ENCODE results near the gene FGF1. TPM values are rescaled to one million over a fixed set of nuclear protein-coding genes. Genes with fewer than 3 reads are reported as not detected.
"Not testable (repeated sequence)": the region's sequence is repeated elsewhere in the genome, so short reads cannot be mapped to it uniquely, and the experiment has no call there.

The FGF1 gene
- total and polyA plus RNA-seq, 4 donors = 19.8 to 44.2 (median 25.0) TPM

GRCh38 chr5:142650060-142650459, 35.8 kb downstream of the FGF1 start:
- H3K9me3 ChIP-seq (ENCODE audit: control insufficient read depth, low read length) = no peaks in the 10 kb centered on the region
- peaks cover 0 to 2% of the 10 kb centered on the region in 2 donors for H3K4me1 ChIP-seq (ENCODE audit: control insufficient read depth in 1 of 2, insufficient read depth in 2 of 2, low read length in 2 of 2)
- H3K36me3 ChIP-seq (ENCODE audit: control insufficient read depth in 1 of 2, insufficient read depth in 2 of 2, low read length in 1 of 2) = no peaks in the 10 kb centered on the region
- ATAC-seq (ENCODE audit: low FRiP score) = no peak
- no peak overlapping the region for H3K4me3 ChIP-seq (ENCODE audit: low read length in 2 of 2)
- H3K27ac ChIP-seq (ENCODE audit: low read depth in 1 of 2, low read length in 2 of 2) = no peak overlapping the region
- 77 to 89% methylated on average over 3 of the region's 3 CpGs for WGBS, 2 donors
- no peak for DNase-seq
- intact Hi-C loops (cut with DNase I) = no loop called here
- H3K27me3 ChIP-seq (ENCODE audit: control insufficient read depth in 1 of 2, insufficient read depth in 2 of 2, low read length in 1 of 2) = no peaks in the 10 kb centered on the region

DNA sequence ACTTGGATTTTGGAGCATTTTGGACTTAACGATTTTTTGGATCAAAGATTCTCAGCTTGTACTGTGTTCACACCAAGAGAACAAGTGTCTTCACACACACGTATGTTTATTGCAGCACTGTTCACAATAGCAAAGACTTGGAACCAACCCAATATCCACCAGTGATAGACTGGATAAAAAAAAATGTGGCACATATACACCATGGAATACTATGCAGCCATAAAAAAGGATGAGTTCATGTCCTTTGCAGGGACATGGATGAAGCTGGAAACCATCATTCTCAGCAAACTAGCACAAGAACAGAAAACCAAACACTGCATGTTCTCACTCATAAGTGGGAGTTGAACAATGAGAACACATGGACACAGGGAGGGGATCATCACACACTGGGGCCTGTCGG, 37.8 kb downstream of the FGF1 start:
- H3K9me3 ChIP-seq (ENCODE audit: control insufficient read depth, low read length) = not testable (repeated sequence)

GRCh38 chr5:142645456-142645855, 40.4 kb downstream of the FGF1 start:
- DNase-seq (no peak), ATAC-seq (ENCODE audit: low FRiP score) (no peak)
- Histone ChIP-seq H3K4me3 (ENCODE audit: low read length in 2 of 2) (no peak overlapping the region), H3K27ac (ENCODE audit: low read depth in 1 of 2, low read length in 2 of 2) (peak overlapping the region; percentile 16 to 90), H3K27me3 (ENCODE audit: control insufficient read depth in 1 of 2, insufficient read depth in 2 of 2, low read length in 1 of 2) (no peaks in the 10 kb centered on the region), H3K4me1 (ENCODE audit: control insufficient read depth in 1 of 2, insufficient read depth in 2 of 2, low read length in 2 of 2) (peaks cover 5 to 6% of the 10 kb centered on the region in 2 donors), H3K9me3 (ENCODE audit: control insufficient read depth, low read length) (no peaks in the 10 kb centered on the region), H3K36me3 (ENCODE audit: control insufficient read depth in 1 of 2, insufficient read depth in 2 of 2, low read length in 1 of 2) (no peaks in the 10 kb centered on the region)
- 83 to 87% methylated on average over 1 of the region's 1 CpG for WGBS, 2 donors
- intact Hi-C loops (cut with DNase I) = no loop called here

More for the DNA sequence above, 37.8 kb downstream of the FGF1 start:
- H3K4me3 ChIP-seq (ENCODE audit: low read length in 2 of 2); H3K36me3 ChIP-seq (ENCODE audit: control insufficient read depth in 1 of 2, insufficient read depth in 2 of 2, low read length in 1 of 2); ATAC-seq (ENCODE audit: low FRiP score); intact Hi-C loops (cut with DNase I); H3K27ac ChIP-seq (ENCODE audit: low read depth in 1 of 2, low read length in 2 of 2); H3K4me1 ChIP-seq (ENCODE audit: control insufficient read depth in 1 of 2, insufficient read depth in 2 of 2, low read length in 2 of 2); H3K27me3 ChIP-seq (ENCODE audit: control insufficient read depth in 1 of 2, insufficient read depth in 2 of 2, low read length in 1 of 2); DNase-seq: not testable (repeated sequence)
- 86 to 96% methylated on average over 3 of the region's 3 CpGs for WGBS, 2 donors

DNA sequence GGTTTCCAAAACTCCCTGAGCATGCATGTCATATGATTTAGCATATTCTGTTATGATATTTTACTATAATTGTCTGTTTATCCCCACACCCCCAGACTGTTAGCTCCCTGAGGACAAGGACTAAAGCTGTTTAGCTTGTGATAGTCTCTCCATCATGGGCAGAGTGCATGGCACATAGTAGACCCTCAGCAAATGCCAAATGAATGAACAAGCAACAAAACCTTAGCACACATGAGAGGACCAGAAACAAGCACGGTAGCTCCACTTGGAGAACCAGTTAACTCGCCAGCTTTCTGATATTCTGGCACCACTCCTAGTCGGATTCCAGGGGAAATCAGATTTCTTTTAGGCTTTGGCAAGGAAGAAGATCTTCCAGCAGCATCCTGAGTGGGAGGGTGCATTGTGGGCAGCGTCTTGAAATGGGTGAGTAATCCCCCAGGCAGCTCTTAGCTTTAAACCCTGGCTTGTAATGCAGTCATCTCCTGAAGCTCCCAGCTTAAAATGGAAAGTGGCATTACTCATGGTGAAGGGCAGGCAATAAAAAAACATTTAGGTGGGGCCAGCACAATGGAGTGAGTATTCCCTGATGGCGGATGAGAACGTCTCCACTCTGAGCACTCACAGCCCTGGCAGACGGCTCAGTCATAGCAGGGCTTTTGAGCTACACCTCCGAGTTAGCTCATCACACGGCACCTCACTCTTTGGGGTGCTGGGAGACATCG, 41.1 kb downstream of the FGF1 start:
- 14 to 17% methylated on average over 10 of the region's 10 CpGs for WGBS, 2 donors
- Histone ChIP-seq H3K9me3 (ENCODE audit: control insufficient read depth, low read length) (no peaks in the 10 kb centered on the region), H3K27ac (ENCODE audit: low read depth in 1 of 2, low read length in 2 of 2) (peak overlapping the region; percentile 16 to 90), H3K4me1 (ENCODE audit: control insufficient read depth in 1 of 2, insufficient read depth in 2 of 2, low read length in 2 of 2) (peaks cover 5 to 6% of the 10 kb centered on the region in 2 donors), H3K4me3 (ENCODE audit: low read length in 2 of 2) (no peak overlapping the region), H3K27me3 (ENCODE audit: control insufficient read depth in 1 of 2, insufficient read depth in 2 of 2, low read length in 1 of 2) (no peaks in the 10 kb centered on the region), H3K36me3 (ENCODE audit: control insufficient read depth in 1 of 2, insufficient read depth in 2 of 2, low read length in 1 of 2) (no peaks in the 10 kb centered on the region)
- DNase-seq (peak in 1 of 2 donors; percentile 81), ATAC-seq (ENCODE audit: low FRiP score) (peak; percentile 79)
- intact Hi-C loops (cut with DNase I) = no loop called here

- no peaks in the 10 kb centered on the region for H3K36me3 ChIP-seq (ENCODE audit: control insufficient read depth in 1 of 2, insufficient read depth in 2 of 2, low read length in 1 of 2)
- no peaks in the 10 kb centered on the region for H3K9me3 ChIP-seq (ENCODE audit: control insufficient read depth, low read length)
- H3K4me1 ChIP-seq (ENCODE audit: control insufficient read depth in 1 of 2, insufficient read depth in 2 of 2, low read length in 2 of 2) = peaks cover 6% of the 10 kb centered on the region in 2 donors
- ATAC-seq (ENCODE audit: low FRiP score) (no peak), DNase-seq (no peak)
- peak overlapping the region in 1 of 2 donors; percentile 32 for H3K27ac ChIP-seq (ENCODE audit: low read depth in 1 of 2, low read length in 2 of 2)
- intact Hi-C loops (cut with DNase I) = no loop called here
- whole genome bisulfite sequencing, 2 donors = 60 to 74% methylated on average over 5 of the region's 5 CpGs
- no peaks in the 10 kb centered on the region for H3K27me3 ChIP-seq (ENCODE audit: control insufficient read depth in 1 of 2, insufficient read depth in 2 of 2, low read length in 1 of 2)
- H3K4me3 ChIP-seq (ENCODE audit: low read length in 2 of 2) = no peak overlapping the region
Measured at GRCh38 chr5:142644127-142644526, 41.8 kb downstream of the FGF1 start.

DNA sequence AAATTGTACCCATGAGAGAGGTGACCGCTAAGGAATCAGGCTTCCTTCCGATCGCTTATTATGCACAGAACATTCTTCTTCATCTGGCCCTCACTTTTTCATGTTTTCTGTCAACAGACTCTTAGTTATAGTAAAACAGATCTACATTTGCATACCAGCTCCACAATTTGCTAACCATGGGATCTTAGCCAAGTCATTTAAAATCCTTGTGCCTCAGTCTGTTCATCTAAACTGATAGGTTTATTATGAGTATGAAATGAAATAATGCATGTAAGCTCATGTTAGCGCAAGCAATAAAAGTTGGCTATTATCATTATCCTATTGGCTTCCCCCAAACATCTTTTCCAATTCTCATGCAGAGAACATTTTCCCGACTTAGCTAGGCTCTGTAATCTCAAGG, 42.3 kb downstream of the FGF1 start:
- no peaks in the 10 kb centered on the region for H3K9me3 ChIP-seq (ENCODE audit: control insufficient read depth, low read length)
- peak overlapping the region in 1 of 2 donors; percentile 32 for H3K27ac ChIP-seq (ENCODE audit: low read depth in 1 of 2, low read length in 2 of 2)
- H3K27me3 ChIP-seq (ENCODE audit: control insufficient read depth in 1 of 2, insufficient read depth in 2 of 2, low read length in 1 of 2) = no peaks in the 10 kb centered on the region
- no peak for ATAC-seq (ENCODE audit: low FRiP score)
- peaks cover 6% of the 10 kb centered on the region in 2 donors for H3K4me1 ChIP-seq (ENCODE audit: control insufficient read depth in 1 of 2, insufficient read depth in 2 of 2, low read length in 2 of 2)
- H3K4me3 ChIP-seq (ENCODE audit: low read length in 2 of 2) = no peak overlapping the region
- intact Hi-C loops (cut with DNase I) = no loop called here
- DNase-seq = no peak
- H3K36me3 ChIP-seq (ENCODE audit: control insufficient read depth in 1 of 2, insufficient read depth in 2 of 2, low read length in 1 of 2) = no peaks in the 10 kb centered on the region
- 83 to 85% methylated on average over 5 of the region's 5 CpGs for WGBS, 2 donors

DNA sequence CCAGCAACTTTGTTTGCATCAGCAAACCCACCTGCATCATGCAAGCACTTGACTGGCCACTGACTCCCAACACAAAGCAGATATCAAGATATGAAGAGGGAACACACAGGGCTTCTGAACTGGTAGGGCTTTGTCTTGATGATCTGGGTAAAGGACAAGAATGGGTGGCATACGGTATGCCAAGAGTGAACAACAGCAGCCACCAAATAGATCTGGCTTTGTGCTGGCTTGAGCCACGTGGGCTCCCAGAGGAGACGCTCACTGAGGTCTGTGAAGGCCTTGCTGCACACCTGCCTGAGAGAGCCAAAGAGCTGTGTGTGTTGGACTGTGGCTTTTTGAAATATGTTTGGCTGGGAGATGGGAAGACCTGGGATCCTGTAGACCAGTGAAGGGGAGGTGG, 43.5 kb downstream of the FGF1 start:
- intact Hi-C loops (cut with DNase I) = no loop called here
- Histone ChIP-seq H3K4me1 (ENCODE audit: control insufficient read depth in 1 of 2, insufficient read depth in 2 of 2, low read length in 2 of 2) (peaks cover 6% of the 10 kb centered on the region in 2 donors), H3K27ac (ENCODE audit: low read depth in 1 of 2, low read length in 2 of 2) (no peak overlapping the region), H3K27me3 (ENCODE audit: control insufficient read depth in 1 of 2, insufficient read depth in 2 of 2, low read length in 1 of 2) (no peaks in the 10 kb centered on the region), H3K4me3 (ENCODE audit: low read length in 2 of 2) (no peak overlapping the region), H3K9me3 (ENCODE audit: control insufficient read depth, low read length) (no peaks in the 10 kb centered on the region), H3K36me3 (ENCODE audit: control insufficient read depth in 1 of 2, insufficient read depth in 2 of 2, low read length in 1 of 2) (no peaks in the 10 kb centered on the region)
- WGBS, 2 donors = 75 to 92% methylated on average over 3 of the region's 3 CpGs
- no peak for ATAC-seq (ENCODE audit: low FRiP score)
- DNase-seq = no peak

GRCh38 chr5:142641711-142642110, 44.2 kb downstream of the FGF1 start:
- Histone ChIP-seq H3K4me3 (ENCODE audit: low read length in 2 of 2) (no peak overlapping the region), H3K27me3 (ENCODE audit: control insufficient read depth in 1 of 2, insufficient read depth in 2 of 2, low read length in 1 of 2) (no peaks in the 10 kb centered on the region), H3K9me3 (ENCODE audit: control insufficient read depth, low read length) (no peaks in the 10 kb centered on the region), H3K36me3 (ENCODE audit: control insufficient read depth in 1 of 2, insufficient read depth in 2 of 2, low read length in 1 of 2) (no peaks in the 10 kb centered on the region), H3K4me1 (ENCODE audit: control insufficient read depth in 1 of 2, insufficient read depth in 2 of 2, low read length in 2 of 2) (peaks cover 6% of the 10 kb centered on the region in 2 donors), H3K27ac (ENCODE audit: low read depth in 1 of 2, low read length in 2 of 2) (no peak overlapping the region)
- WGBS, 2 donors = 56 to 64% methylated on average over 4 of the region's 4 CpGs
- no peak for DNase-seq
- intact Hi-C loops (cut with DNase I) = no loop called here
- no peak for ATAC-seq (ENCODE audit: low FRiP score)

- Histone ChIP-seq H3K9me3 (ENCODE audit: control insufficient read depth, low read length) (no peaks in the 10 kb centered on the region), H3K4me3 (ENCODE audit: low read length in 2 of 2) (no peak overlapping the region), H3K27ac (ENCODE audit: low read depth in 1 of 2, low read length in 2 of 2) (no peak overlapping the region), H3K4me1 (ENCODE audit: control insufficient read depth in 1 of 2, insufficient read depth in 2 of 2, low read length in 2 of 2) (peaks cover 6% of the 10 kb centered on the region in 2 donors), H3K27me3 (ENCODE audit: control insufficient read depth in 1 of 2, insufficient read depth in 2 of 2, low read length in 1 of 2) (no peaks in the 10 kb centered on the region), H3K36me3 (ENCODE audit: control insufficient read depth in 1 of 2, insufficient read depth in 2 of 2, low read length in 1 of 2) (no peaks in the 10 kb centered on the region)
- intact Hi-C loops (cut with DNase I) = no loop called here
- WGBS, 2 donors = 84 to 85% methylated on average over 9 of the region's 9 CpGs
- ATAC-seq (ENCODE audit: low FRiP score) (no peak), DNase-seq (no peak)
Measured at GRCh38 chr5:142640316-142641005, 45.4 kb downstream of the FGF1 start.

All from aorta (tissue), 5 donors.